HL-60 (cell line): ENCODE measurements around the gene SLC4A3.
"Not testable (repeated sequence)": the region's sequence is repeated elsewhere in the genome, so short reads cannot be mapped to it uniquely, and the experiment has no call there.

Source experiments
- DNase-seq, 2 experiments: peaks; one replicate each; pipeline ENCODE4 v3.0.0-alpha.2; 2010 to 2020; ENCODE audit warnings: low read depth in 1 of 2, low spot score in 1 of 2
- H3K27ac ChIP-seq: fragments of 250-450 bp; sonication (Bioruptor Pico); replicated peaks from 2 replicates; pipeline ENCODE4 v1.5.1; 2020; ENCODE audit warnings: mild to moderate bottlenecking, moderate library complexity
- H3K27me3 ChIP-seq: fragments of 250-450 bp; sonication (Bioruptor Pico); 2 replicates; pipeline ENCODE4 v1.5.1; 2021; ENCODE audit warnings: mild to moderate bottlenecking, moderate library complexity; ENCODE audit not compliant: insufficient read depth, poor library complexity, severe bottlenecking
- H3K4me3 ChIP-seq: replicated peaks from 2 replicates; pipeline ENCODE4 v1.5.1; 2011; ENCODE audit warnings: mild to moderate bottlenecking, control low read depth, low read length; ENCODE audit not compliant: insufficient read depth
- CTCF ChIP-seq: IDR thresholded peaks from one replicate; pipeline ENCODE4 v1.5.1; 2011; ENCODE audit warnings: low read length, control low read depth, inconsistent platforms; ENCODE audit not compliant: insufficient read depth
- GABPA ChIP-seq: IDR thresholded peaks from 2 replicates; pipeline ENCODE4 v1.6.1; 2012; ENCODE audit warnings: low read depth
- POLR2AphosphoS5 ChIP-seq: IDR thresholded peaks from 2 replicates; pipeline ENCODE4 v1.6.1; 2012; ENCODE audit warnings: low read depth
- REST ChIP-seq: IDR thresholded peaks from 2 replicates; pipeline ENCODE4 v1.6.1; 2012; ENCODE audit warnings: low read depth; ENCODE audit not compliant: insufficient replicate concordance
- SPI1 ChIP-seq: IDR thresholded peaks from 2 replicates; pipeline ENCODE4 v1.6.1; 2012; ENCODE audit warnings: low read depth, mild to moderate bottlenecking, borderline replicate concordance

The SLC4A3 gene

GRCh38 chr2:219650426-219651248 is 23.2 kb downstream of the SLC4A3 start:
- Histone ChIP-seq H3K27me3 (peaks cover 6% of the 10 kb centered on the region), H3K4me3 (no peak overlapping the region), H3K27ac (no peak overlapping the region)
- DNase-seq: no peak
- no peak for TF ChIP-seq REST
- TF ChIP-seq SPI1: no peak
- TF ChIP-seq GABPA: no peak
- TF ChIP-seq CTCF: no peak
- no peak for TF ChIP-seq POLR2AphosphoS5

- not testable (repeated sequence) for H3K27me3 ChIP-seq, DNase-seq, H3K27ac ChIP-seq, H3K4me3 ChIP-seq
Measured at GRCh38 chr2:219651656-219652055, 24.2 kb downstream of the SLC4A3 start.

GRCh38 chr2:219656526-219656925 is 29.1 kb downstream of the SLC4A3 start:
- no peak for DNase-seq
- H3K27ac ChIP-seq: no peak overlapping the region

GRCh38 chr2:219658196-219658846 is 30.9 kb downstream of the SLC4A3 start:
- DNase-seq: no peak
- peaks cover 17% of the 10 kb centered on the region for H3K27me3 ChIP-seq
- no peak overlapping the region for H3K4me3 ChIP-seq
- no peak overlapping the region for H3K27ac ChIP-seq
- no peak for TF ChIP-seq SPI1
- TF ChIP-seq REST: no peak
- TF ChIP-seq CTCF: no peak
- no peak for TF ChIP-seq POLR2AphosphoS5
- TF ChIP-seq GABPA: no peak

More at GRCh38 chr2:219656526-219656925, 29.1 kb downstream of the SLC4A3 start:
- TF ChIP-seq CTCF (no peak), SPI1 (no peak)
- Histone ChIP-seq H3K27me3 (peaks cover 17% of the 10 kb centered on the region), H3K4me3 (no peak overlapping the region)
